Stimulated activated CD8-positive, alpha-beta memory T cell treated with anti-CD3 and anti-CD28 coated beads, Interleukin-7, amount 100 ng/mL, for 4 hours (primary cell): ENCODE results near the gene SCGB2A2.

Experiments used
- DNase-seq, 2 donors: peaks; one replicate each; pipeline ENCODE4 v3.0.0-alpha.2; 2020; ENCODE audit warnings: low read depth in 2 of 2

The SCGB2A2 gene

GRCh38 chr11:62269654-62270278 lies at the start of gene SCGB2A2:
Gene SCGB2A2, plus strand, starts transcription at chr11:62270158. Its CDS starts 59 bp downstream, at chr11:62270217.
- DNase-seq, result no peak

GRCh38 chr11:62221498-62221897 lies 48.5 kb upstream of the SCGB2A2 start:
- DNase-seq, result no peak

DNA sequence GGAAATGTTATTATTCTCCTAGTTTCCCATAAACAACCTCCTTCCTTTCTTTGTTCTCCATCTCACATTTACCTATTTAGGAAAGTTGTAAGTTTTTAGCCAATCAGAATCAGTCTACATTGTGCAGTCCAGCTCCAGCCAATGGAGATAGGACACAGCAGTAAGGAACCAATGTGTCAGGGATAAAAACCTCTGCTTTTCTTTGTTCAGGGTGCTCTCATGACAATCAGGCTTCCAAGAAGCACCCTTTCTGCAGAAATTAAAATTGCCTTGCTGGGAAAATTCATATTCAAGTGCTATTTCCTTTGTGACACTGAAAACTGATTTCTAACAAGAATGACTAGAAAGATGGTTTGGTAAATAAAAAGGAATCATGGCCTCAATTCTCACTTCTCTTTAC lies 46.9 kb upstream of the SCGB2A2 start:
- no peak for DNase-seq

GRCh38 chr11:62233730-62234129 lies 36.2 kb upstream of the SCGB2A2 start:
- no peak for DNase-seq

DNA sequence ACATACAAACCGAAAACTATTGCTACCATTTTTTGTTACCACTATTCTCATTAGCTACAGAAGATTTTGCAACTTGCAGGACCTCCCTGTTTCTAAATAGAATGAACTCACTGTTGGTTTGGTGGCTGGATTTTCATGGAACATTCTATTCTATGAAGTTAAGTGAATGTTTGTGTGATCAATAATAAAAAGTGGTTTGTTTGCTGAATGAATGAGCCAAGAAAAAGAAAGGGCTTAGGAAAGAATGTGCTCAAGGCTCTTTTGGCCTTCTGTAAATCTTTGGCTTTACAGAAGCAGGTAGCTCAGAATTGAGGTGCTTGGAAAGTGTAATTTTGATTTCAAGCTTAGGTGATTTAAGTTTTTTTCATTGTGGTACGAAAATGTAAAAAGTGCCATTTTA lies 33.8 kb upstream of the SCGB2A2 start:
- no peak for DNase-seq

GRCh38 chr11:62237499-62237898 lies 32.5 kb upstream of the SCGB2A2 start:
- DNase-seq, result no peak

DNA sequence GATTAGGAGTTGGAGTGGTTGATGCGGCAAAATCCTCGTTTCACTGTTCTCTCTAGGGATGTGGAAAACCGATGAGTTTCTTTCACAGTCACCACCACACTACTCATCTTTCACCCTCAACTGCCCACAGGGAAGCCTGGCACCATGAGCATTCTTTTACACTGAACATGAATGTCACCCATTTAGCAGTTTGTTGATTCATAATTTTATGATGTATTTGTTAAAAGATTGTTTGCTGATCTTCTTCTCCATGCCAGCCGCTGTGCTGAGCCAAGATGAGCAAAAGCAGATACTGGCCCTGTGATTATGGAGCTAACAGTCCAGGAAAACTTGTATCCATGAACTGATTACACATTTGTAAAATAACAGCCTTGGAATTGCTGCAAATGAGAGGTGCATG lies 31.8 kb upstream of the SCGB2A2 start:
- no peak for DNase-seq

GRCh38 chr11:62241095-62241494 lies 28.9 kb upstream of the SCGB2A2 start:
- no peak for DNase-seq

DNA sequence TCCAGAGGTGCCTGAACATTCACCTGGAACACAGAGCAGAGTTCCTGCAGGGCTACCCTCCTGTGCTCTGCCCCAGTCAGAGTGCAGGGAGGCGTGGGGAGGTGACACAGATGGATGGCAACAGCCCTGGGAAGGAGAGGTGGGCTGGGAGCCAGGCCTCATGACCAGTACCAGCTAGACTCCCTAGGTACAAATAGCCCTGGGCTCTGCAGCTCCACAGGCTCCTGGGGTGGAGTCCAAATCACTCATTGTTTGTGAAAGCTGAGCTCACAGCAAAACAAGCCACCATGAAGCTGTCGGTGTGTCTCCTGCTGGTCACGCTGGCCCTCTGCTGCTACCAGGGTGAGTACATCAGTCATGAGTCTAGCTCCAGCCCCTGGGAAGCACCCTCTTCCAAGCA lies 27.9 kb upstream of the SCGB2A2 start, which contains the start of gene SCGB1D2:
TSS of gene SCGB1D2 (plus strand) at position 219 of the 400 bp plus-strand sequence. CDS start at position 288, 69 bp downstream.
- no peak for DNase-seq

DNA sequence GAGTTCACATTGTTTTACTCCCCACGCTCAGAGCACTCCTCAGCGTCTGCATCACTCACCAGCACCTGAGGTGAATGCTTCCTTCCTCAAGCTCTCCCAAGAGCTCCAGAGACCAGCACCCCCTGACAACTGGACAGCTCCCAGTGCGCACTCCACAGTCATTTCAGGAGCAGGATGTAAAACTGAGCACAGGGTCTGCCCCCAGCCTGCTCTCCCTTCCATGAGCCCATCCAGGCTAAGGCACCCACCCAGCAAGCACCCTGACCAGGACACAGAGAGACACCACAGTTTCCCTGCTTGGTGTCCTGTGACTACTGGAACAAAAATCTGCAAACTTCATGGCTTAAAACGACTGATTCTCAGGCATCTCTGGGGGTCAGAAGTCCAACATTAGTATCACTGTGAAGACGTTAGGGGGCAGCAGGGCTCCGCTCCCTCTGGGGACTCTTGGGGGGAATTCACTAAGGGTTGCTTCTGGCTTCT lies 24.6 kb upstream of the SCGB2A2 start:
- DNase-seq, result no peak

GRCh38 chr11:62251698-62252097 lies 18.3 kb upstream of the SCGB2A2 start:
- DNase-seq, result no peak

GRCh38 chr11:62253999-62254542 lies 15.9 kb upstream of the SCGB2A2 start:
- DNase-seq, result no peak

- DNase-seq, result no peak
Observed at GRCh38 chr11:62256281-62256680, 13.7 kb upstream of the SCGB2A2 start.

- DNase-seq, result no peak
Observed at GRCh38 chr11:62260261-62260953, 9.6 kb upstream of the SCGB2A2 start.

- no peak for DNase-seq
Observed at GRCh38 chr11:62264004-62264403, 6.0 kb upstream of the SCGB2A2 start.

DNA sequence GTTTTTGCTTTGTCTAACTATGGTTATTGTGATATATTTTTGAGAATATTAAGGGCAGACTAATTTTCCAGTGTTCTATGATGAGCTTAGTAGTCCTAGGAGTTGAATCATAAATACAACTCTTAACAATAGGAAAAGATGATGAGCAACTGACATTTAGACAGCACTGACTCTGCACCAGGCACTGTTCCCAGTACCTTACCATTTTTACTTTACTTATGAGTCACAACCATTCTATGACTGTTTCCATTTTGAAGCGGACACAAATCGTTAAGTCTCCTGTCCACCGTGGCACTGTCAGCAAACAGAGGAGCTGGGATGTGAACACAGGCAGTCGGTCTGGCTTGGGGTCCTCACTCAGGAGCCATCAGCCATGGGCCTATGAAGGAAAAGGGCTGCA lies 3.4 kb upstream of the SCGB2A2 start:
- no peak for DNase-seq

DNA sequence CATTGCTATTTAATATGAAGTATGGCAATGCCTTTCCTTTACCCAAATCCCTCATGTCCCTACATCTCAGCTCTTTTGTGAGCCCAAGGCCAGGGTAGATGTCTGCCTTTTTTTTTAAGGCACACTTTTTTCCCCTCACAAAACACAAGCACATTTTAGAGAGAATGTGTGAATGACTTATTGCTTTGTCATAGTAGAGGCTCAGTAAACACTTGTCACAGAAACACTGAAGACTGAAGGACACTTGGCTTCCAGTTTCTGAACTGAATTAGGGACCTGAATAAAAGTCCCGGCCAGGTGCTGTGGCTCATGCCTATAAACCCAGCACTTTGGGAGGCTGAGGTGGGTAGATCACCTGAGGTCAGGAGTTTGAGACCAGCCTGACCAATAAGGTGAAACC lies 2.9 kb upstream of the SCGB2A2 start:
- no peak for DNase-seq

DNA sequence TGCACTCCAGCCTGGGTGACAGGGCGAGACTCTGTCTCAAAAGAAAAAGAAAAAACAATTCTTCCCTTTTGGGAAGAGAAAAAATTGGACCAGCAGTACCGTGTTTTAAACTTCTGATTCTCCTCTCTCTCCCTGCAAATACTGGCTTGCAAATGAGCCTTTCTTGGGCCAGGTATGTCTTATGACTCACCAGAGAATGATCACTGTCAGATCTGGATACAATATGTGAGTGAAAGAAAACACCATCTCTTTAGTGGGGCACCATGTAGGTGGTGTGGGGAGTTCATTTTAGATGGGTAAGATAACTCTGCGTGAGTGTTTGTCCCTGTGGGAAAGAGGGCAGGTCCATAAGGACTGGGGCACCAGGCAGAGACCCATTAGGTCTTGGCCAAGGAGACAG lies 2.4 kb upstream of the SCGB2A2 start:
- DNase-seq, result no peak

GRCh38 chr11:62273284-62273683 lies 3.3 kb downstream of the SCGB2A2 start:
- no peak for DNase-seq

GRCh38 chr11:62273789-62274275 lies 3.9 kb downstream of the SCGB2A2 start:
- no peak for DNase-seq

- no peak for DNase-seq
Observed at GRCh38 chr11:62280452-62280851, 10.5 kb downstream of the SCGB2A2 start.

GRCh38 chr11:62295504-62295903 lies 25.5 kb downstream of the SCGB2A2 start:
- DNase-seq, result no peak

DNA sequence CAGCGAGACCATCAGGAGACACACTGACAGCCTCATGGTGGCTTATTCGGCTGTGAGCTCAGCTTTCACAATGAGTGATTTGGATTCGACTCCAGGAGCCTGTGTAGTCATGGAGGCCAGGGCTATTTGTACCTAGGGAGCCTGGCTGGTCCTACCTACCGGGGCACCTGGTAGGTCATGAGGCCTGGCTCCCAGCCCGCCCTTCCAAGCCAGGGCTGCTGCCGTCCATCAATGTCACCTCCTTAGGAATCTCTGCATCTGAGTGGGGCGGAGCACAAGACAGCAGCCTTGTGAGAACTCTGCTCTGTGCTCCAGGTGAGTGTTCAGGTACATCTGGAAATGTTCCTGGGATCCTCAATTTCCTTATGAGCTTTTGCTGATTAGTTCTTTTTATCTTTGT lies 29.0 kb downstream of the SCGB2A2 start, which contains the start of gene SCGB1D4:
TSS of gene SCGB1D4 (minus strand) at position 101 of the 400 bp plus-strand sequence. CDS start at position 36, 65 bp downstream.
- DNase-seq, result no peak
